ENCODE data around the gene C11orf52.

C11orf52 gene

GRCh38 chr11:111921541-111922230 lies 3.0 kb downstream of the C11orf52 start:
- in situ Hi-C loops (cut with MboI; ENCODE audit: low pct_unique_long_range_greater_than_20kb, low sequenced_read_pairs, unreplicated experiment): no loop called here
- DNase-seq (ENCODE audit: low spot score): no peak
- TF ChIP-seq CTCF (IDR thresholded peaks at IDR 0.05; ENCODE audit: extremely low read depth, insufficient read depth, missing control alignments): no peak

DNA sequence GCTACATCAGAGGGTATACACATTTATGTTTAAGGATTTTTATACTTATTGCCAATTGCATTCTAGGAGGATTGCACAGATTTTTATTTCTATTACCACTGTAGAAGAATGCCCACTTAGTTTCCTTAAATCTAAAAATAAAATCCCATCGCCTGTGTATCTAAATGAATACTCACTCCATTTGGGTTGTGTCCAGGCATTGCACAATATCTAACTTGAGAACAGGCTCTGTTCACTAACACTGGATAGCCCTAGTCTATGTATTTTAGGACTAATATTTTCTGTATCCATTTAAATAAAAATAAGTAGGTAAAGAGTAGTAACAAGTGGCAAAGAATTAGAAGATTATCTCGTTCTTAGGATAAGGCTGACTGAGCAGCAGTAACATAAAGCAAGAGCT lies 4.1 kb downstream of the C11orf52 start:
- in situ Hi-C loops (cut with MboI; ENCODE audit: low pct_unique_long_range_greater_than_20kb, low sequenced_read_pairs, unreplicated experiment): no loop called here
- TF ChIP-seq CTCF (IDR thresholded peaks at IDR 0.05; ENCODE audit: extremely low read depth, insufficient read depth, missing control alignments): no peak
- DNase-seq (ENCODE audit: low spot score): no peak

DNA sequence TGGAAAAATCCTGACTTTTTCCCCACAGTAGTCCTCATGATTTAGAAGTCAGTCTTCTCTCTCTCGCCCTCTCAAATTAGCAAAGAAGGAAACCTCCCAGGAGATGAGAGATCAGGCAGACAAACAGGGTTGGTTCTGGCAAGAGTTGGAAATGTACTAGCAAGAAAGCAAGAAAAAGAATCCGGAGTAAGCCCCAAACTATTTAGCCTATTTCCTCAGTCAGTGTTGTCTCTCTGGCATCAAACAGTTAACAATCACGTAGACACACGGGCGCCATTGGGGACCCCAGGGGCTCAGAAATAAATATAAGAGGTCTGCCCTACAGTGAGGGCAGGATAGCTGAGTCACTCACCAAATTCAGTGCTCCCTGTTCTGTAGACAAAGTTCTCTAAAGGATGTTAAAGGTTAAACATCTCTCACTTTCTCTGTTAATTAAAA lies 4.7 kb downstream of the C11orf52 start:
- in situ Hi-C loops (cut with MboI; ENCODE audit: low pct_unique_long_range_greater_than_20kb, low sequenced_read_pairs, unreplicated experiment): no loop called here
- no peak for TF ChIP-seq CTCF (IDR thresholded peaks at IDR 0.05; ENCODE audit: extremely low read depth, insufficient read depth, missing control alignments)
- no peak for DNase-seq (ENCODE audit: low spot score)

DNA sequence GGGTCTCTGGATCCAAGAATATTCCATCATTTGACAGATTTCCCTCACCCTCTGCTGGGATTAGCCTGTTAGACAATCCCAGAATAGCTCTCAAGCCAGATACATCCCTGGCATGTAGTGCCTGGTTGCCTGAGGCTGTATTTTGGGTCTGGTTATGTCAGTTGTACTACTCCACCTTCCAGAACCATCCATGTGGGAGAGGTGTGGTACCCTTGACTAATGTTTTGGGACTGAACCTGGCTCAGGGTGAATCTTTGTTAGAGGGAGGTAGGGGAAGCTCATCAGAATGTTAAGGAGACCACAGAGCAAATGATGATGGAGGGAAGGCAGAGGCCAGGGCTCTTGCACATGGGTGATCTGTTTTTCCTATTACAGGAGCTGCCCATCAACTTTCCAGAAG lies 5.2 kb downstream of the C11orf52 start:
- in situ Hi-C loops (cut with MboI; ENCODE audit: low pct_unique_long_range_greater_than_20kb, low sequenced_read_pairs, unreplicated experiment): no loop called here
- no peak for TF ChIP-seq CTCF (IDR thresholded peaks at IDR 0.05; ENCODE audit: extremely low read depth, insufficient read depth, missing control alignments)

DNA sequence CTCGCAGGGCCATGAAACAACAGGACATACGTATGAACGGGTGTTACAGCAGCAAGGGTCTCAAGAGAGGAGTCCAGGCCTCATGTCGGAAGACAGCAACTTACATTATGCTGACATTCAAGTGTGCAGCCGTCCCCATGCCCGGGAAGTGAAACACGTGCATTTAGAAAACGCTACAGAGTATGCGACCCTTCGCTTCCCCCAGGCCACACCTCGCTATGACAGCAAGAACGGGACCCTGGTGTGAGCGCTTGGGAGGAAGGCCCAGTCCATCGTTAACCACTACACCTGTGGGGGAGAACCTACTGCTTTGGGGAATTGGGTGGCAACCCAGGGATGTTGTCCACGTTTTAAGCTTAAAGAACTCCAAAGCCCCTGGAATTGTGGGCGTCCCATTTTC lies 7.2 kb downstream of the C11orf52 start:
- no peak for TF ChIP-seq CTCF (IDR thresholded peaks at IDR 0.05; ENCODE audit: extremely low read depth, insufficient read depth, missing control alignments)
- in situ Hi-C loops (cut with MboI; ENCODE audit: low pct_unique_long_range_greater_than_20kb, low sequenced_read_pairs, unreplicated experiment): no loop called here
- DNase-seq (ENCODE audit: low spot score): no peak

More for the DNA sequence above, 5.2 kb downstream of the C11orf52 start:
- DNase-seq (ENCODE audit: low spot score): no peak

GRCh38 chr11:111926505-111927391 lies 8.0 kb downstream of the C11orf52 start:
- TF ChIP-seq CTCF (IDR thresholded peaks at IDR 0.05; ENCODE audit: extremely low read depth, insufficient read depth, missing control alignments): no peak
- in situ Hi-C loops (cut with MboI; ENCODE audit: low pct_unique_long_range_greater_than_20kb, low sequenced_read_pairs, unreplicated experiment): no loop called here
- peak; percentile 98 for DNase-seq (ENCODE audit: low spot score)
